Hematopoietic multipotent progenitor cell treated with erythropoietin and hydrocortisone succinate and interleukin-3 and kit ligand, for 4 days (in vitro differentiated cells): ENCODE measurements around the gene PIAS2.
A peak's percentile ranks its signal among the peaks of the same experiment; 100 is the strongest.
"Not testable (repeated sequence)": the region's sequence is repeated elsewhere in the genome, so short reads cannot be mapped to it uniquely, and the experiment has no call there.

ENCODE experiments used
- DNase-seq: peaks from one replicate; pipeline ENCODE4 v3.0.0-alpha.2; 2015

Gene PIAS2

GRCh38 chr18:46917108-46917802 lies at the start of gene PIAS2, which contains the start of gene KATNAL2:
Gene PIAS2 (minus strand): TSS chr18:46917507. CDS start chr18:46917345, 162 bp downstream.
Gene KATNAL2 (plus strand): TSS chr18:46917602. CDS start chr18:46946873, 29,271 bp downstream.
- peak; percentile 92 for DNase-seq

GRCh38 chr18:46966266-46966665 lies 49.0 kb upstream of the PIAS2 start:
- DNase-seq, result not testable (repeated sequence)

GRCh38 chr18:46964579-46965293 lies 47.4 kb upstream of the PIAS2 start:
- not testable (repeated sequence) for DNase-seq

- DNase-seq, result not testable (repeated sequence)
Measured at GRCh38 chr18:46963656-46964578, 46.6 kb upstream of the PIAS2 start.

GRCh38 chr18:46958209-46958608 lies 40.9 kb upstream of the PIAS2 start:
- no peak for DNase-seq

GRCh38 chr18:46953195-46953594 lies 35.9 kb upstream of the PIAS2 start:
- DNase-seq, result no peak

GRCh38 chr18:46950064-46950656 lies 32.9 kb upstream of the PIAS2 start:
- DNase-seq, result peak; percentile 58

- peak; percentile 89 for DNase-seq
Measured at GRCh38 chr18:46946656-46947282, 29.5 kb upstream of the PIAS2 start.

- no peak for DNase-seq
Measured at GRCh38 chr18:46942646-46943045, 25.3 kb upstream of the PIAS2 start.

- DNase-seq, result no peak
Measured at GRCh38 chr18:46939998-46940571, 22.8 kb upstream of the PIAS2 start.

- DNase-seq, result no peak
Measured at GRCh38 chr18:46939337-46939963, 22.1 kb upstream of the PIAS2 start.

GRCh38 chr18:46920653-46921052 lies 3.3 kb upstream of the PIAS2 start:
- peak; percentile 54 for DNase-seq

GRCh38 chr18:46920067-46920466 lies 2.8 kb upstream of the PIAS2 start:
- no peak for DNase-seq

GRCh38 chr18:46917803-46918600 lies 695 bp upstream of the PIAS2 start:
- peak; percentile 78 for DNase-seq

- DNase-seq, result peak; percentile 64
Measured at GRCh38 chr18:46916551-46917107, 678 bp downstream of the PIAS2 start.

GRCh38 chr18:46915800-46916550 lies 1.3 kb downstream of the PIAS2 start:
- no peak for DNase-seq

- no peak for DNase-seq
Measured at GRCh38 chr18:46910856-46911255, 6.5 kb downstream of the PIAS2 start.

- DNase-seq, result no peak
Measured at GRCh38 chr18:46909497-46909896, 7.8 kb downstream of the PIAS2 start.

GRCh38 chr18:46903406-46903805 lies 13.9 kb downstream of the PIAS2 start:
- DNase-seq, result no peak
